Measurements from ENCODE around the gene BFAR. TPM values are rescaled to one million over a fixed set of nuclear protein-coding genes. Genes with fewer than 3 reads are reported as not detected.

Gene BFAR, protein sequence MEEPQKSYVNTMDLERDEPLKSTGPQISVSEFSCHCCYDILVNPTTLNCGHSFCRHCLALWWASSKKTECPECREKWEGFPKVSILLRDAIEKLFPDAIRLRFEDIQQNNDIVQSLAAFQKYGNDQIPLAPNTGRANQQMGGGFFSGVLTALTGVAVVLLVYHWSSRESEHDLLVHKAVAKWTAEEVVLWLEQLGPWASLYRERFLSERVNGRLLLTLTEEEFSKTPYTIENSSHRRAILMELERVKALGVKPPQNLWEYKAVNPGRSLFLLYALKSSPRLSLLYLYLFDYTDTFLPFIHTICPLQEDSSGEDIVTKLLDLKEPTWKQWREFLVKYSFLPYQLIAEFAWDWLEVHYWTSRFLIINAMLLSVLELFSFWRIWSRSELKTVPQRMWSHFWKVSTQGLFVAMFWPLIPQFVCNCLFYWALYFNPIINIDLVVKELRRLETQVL
- total RNA-seq: 50.3 TPM

- peak; percentile 100 for DNase-seq (ENCODE audit: low spot score)
- ATAC-seq: peak; percentile 97
- intact Hi-C loops (cut with DNase I): no loop called here
These were observed at the start of gene BFAR for GRCh38 chr16:14632693-14633569. Gene BFAR, plus strand, starts transcription at chr16:14632951. Its CDS starts 11,396 bp downstream, at chr16:14644347.

DNA sequence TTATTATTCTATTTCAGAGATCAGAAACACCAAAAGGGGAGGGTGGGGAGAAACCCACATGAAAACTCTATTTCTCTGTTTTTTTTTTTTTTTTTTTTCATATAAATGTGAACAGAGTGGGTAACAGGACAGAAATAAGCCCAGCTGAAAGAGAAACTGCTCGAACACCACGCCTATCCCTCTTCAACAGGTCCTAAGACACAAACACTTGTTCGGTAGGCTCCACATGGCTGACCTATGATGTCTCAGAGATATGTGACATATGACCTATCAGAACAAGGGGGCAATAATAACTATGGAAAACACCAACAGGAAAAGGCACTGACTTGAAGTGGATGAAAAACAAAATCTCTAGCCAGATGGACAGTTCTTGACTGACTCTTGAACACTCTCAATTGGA, 47.5 kb upstream of the BFAR start:
- intact Hi-C loops (cut with DNase I): no loop called here
- no peak for DNase-seq (ENCODE audit: low spot score)
- ATAC-seq: no peak

GRCh38 chr16:14586637-14587305, 46.0 kb upstream of the BFAR start:
- no peak for DNase-seq (ENCODE audit: low spot score)
- no peak for ATAC-seq
- intact Hi-C loops (cut with DNase I): no loop called here

- intact Hi-C loops (cut with DNase I): no loop called here
- ATAC-seq (no peak), DNase-seq (ENCODE audit: low spot score) (no peak)
These were observed 32.6 kb upstream of the BFAR start for GRCh38 chr16:14600164-14600563.

GRCh38 chr16:14602443-14602963, 30.2 kb upstream of the BFAR start:
- intact Hi-C loops (cut with DNase I): no loop called here
- DNase-seq (ENCODE audit: low spot score) (no peak), ATAC-seq (no peak)

GRCh38 chr16:14606102-14606501, 26.6 kb upstream of the BFAR start:
- intact Hi-C loops (cut with DNase I): no loop called here
- ATAC-seq: no peak

GRCh38 chr16:14608111-14608566, 24.6 kb upstream of the BFAR start:
- DNase-seq (ENCODE audit: low spot score): no peak
- ATAC-seq: no peak
- intact Hi-C loops (cut with DNase I): no loop called here

More at GRCh38 chr16:14606102-14606501, 26.6 kb upstream of the BFAR start:
- DNase-seq (ENCODE audit: low spot score): no peak

GRCh38 chr16:14608604-14609003, 24.1 kb upstream of the BFAR start:
- ATAC-seq: no peak
- DNase-seq (ENCODE audit: low spot score): no peak
- intact Hi-C loops (cut with DNase I): no loop called here

GRCh38 chr16:14609716-14610115, 23.0 kb upstream of the BFAR start:
- intact Hi-C loops (cut with DNase I): no loop called here
- ATAC-seq (no peak), DNase-seq (ENCODE audit: low spot score) (no peak)

- no peak for ATAC-seq
- intact Hi-C loops (cut with DNase I): no loop called here
- no peak for DNase-seq (ENCODE audit: low spot score)
These were observed 21.1 kb upstream of the BFAR start for GRCh38 chr16:14611660-14612059.

DNA sequence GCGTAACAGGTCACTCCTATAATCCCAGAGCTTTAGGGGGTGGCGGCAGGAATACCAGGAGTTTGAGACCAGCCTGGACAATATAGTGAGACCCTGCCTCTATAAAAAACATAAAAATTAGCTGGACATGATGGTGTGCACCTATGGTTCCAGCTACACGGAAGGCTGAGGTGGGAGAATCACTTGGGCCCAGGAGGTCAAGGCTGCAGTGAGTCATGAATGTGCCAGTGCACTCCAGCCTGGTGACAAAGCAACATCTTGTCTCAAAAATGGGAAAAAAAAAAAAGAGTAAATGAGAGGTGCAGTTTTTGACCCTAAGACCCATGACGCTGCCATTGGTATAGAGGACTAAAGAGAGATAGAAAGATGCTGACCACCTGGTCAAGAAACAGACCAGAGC, 18.8 kb upstream of the BFAR start:
- ATAC-seq (no peak), DNase-seq (ENCODE audit: low spot score) (no peak)
- intact Hi-C loops (cut with DNase I): no loop called here

DNA sequence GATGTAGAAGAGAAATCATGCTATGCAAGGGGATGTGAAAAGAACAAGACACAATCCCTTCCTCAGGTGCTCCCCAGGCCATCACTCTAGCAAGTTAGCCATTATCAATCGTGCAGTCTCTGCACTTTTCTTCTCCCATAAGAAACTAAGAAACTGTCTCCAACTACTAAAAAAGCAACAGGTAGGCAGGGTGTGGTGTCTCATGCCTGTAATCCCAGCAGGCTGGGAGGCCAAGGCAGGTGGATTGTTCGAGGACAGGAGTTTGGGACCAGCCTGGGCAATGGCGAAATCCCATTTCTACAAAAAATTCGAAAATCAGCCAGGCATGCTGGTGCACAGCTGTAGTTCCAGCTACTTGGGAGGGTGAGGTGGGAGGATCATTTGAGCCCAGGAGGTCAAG, 16.5 kb upstream of the BFAR start:
- intact Hi-C loops (cut with DNase I): no loop called here
- ATAC-seq (no peak), DNase-seq (ENCODE audit: low spot score) (no peak)

DNA sequence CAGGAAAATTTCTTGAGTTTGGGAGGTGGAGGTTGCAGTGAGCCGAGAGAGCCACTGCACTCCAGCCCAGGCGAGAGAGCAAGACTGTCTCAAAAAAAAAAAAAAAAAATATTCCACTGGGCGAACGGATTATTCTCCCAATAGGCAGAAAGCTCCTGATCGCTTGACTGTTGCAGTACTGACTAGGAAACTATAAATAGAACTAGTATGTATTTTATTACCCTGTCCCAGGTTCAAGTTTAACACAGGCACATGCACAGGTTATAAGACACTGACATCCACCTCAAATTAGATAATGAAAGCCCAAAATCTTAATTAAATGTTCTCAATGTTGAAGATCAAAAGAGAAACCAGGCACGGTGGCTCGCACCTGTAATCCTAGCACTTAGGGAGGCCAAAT, 14.2 kb upstream of the BFAR start:
- no peak for ATAC-seq
- intact Hi-C loops (cut with DNase I): no loop called here
- no peak for DNase-seq (ENCODE audit: low spot score)

GRCh38 chr16:14627078-14627477, 5.7 kb upstream of the BFAR start:
- ATAC-seq (no peak), DNase-seq (ENCODE audit: low spot score) (no peak)
- intact Hi-C loops (cut with DNase I): no loop called here

GRCh38 chr16:14628806-14629611, 3.7 kb upstream of the BFAR start:
- ATAC-seq (no peak), DNase-seq (ENCODE audit: low spot score) (no peak)
- intact Hi-C loops (cut with DNase I): no loop called here

DNA sequence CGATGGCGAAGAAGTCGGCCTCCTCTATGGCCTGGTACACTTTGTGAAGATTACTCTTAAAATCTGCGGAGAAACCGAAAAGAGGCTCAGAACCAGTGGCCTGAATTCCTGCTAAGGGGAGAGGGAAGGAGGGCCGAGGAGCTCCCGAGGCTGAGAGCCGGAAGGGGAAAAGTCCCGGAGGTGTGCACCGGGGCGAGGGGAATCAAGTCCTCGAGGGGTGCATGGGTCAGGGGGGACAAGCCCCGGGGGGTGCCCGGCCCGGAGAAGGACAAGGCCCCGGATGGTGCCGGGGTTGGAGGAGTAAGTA, 3.2 kb upstream of the BFAR start:
- ATAC-seq (no peak), DNase-seq (ENCODE audit: low spot score) (peak; percentile 73)
- intact Hi-C loops (cut with DNase I): no loop called here

- peak; percentile 99 for DNase-seq (ENCODE audit: low spot score)
- intact Hi-C loops (cut with DNase I): no loop called here
- peak; percentile 84 for ATAC-seq
These were observed 2.7 kb upstream of the BFAR start, which contains the start of gene PARN for GRCh38 chr16:14629919-14630619. Gene PARN, minus strand, starts transcription at chr16:14630260. Its CDS starts 135 bp downstream, at chr16:14630125.
